HG03571 (cell line): Measurements from ENCODE around the gene MCRS1.
"Not testable (repeated sequence)": the region's sequence is repeated elsewhere in the genome, so short reads cannot be mapped to it uniquely, and the experiment has no call there.

Experiments used
- ATAC-seq: cut with Tn5 transposase; IDR thresholded peaks from one replicate; pipeline ENCODE4 v1.9.1; 2021; ENCODE audit not compliant: unreplicated experiment

The MCRS1 gene

GRCh38 chr12:49542592-49543160 is 25.3 kb downstream of the MCRS1 start:
- no peak for ATAC-seq

GRCh38 chr12:49541911-49542505 is 25.9 kb downstream of the MCRS1 start:
- no peak for ATAC-seq

- no peak for ATAC-seq
These were observed 26.6 kb downstream of the MCRS1 start for GRCh38 chr12:49541140-49541861.

DNA sequence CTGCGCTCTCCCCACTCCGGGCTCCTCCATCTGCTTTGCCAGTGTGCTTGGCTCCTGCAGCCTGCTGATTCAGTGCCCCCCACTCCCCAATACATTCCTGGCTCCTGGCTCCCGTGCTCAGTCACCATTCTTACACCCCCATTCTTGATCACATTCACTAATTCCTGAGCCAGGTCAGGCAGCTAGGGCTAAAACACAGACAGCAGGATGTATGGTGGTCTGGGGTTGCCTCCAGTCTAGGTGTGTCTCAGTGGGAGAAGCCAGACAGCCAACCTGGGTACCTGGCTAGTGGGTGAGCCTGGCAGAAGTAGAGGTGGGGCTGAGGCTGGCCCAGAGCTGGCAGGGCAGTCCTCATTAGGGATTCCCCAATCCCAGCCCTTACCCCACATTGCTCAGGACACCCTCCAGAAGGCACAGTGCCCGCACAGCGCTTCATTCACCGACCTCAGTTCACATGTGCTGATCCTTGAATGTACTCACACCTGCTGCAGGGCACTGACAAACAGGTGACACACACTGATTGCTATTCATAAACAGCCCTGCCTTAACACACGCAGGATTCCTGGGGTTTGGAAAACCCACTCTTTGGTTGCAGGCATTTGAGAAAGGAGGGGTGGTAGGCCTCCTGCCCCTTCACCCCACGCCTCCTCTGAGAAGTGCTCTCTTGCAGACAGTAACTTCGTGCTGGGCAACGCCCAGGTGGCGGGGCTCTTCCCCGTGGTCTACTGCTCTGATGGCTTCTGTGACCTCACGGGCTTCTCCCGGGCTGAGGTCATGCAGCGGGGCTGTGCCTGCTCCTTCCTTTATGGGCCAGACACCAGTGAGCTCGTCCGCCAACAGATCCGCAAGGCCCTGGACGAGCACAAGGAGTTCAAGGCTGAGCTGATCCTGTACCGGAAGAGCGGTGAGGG is 27.5 kb downstream of the MCRS1 start:
- ATAC-seq = no peak

DNA sequence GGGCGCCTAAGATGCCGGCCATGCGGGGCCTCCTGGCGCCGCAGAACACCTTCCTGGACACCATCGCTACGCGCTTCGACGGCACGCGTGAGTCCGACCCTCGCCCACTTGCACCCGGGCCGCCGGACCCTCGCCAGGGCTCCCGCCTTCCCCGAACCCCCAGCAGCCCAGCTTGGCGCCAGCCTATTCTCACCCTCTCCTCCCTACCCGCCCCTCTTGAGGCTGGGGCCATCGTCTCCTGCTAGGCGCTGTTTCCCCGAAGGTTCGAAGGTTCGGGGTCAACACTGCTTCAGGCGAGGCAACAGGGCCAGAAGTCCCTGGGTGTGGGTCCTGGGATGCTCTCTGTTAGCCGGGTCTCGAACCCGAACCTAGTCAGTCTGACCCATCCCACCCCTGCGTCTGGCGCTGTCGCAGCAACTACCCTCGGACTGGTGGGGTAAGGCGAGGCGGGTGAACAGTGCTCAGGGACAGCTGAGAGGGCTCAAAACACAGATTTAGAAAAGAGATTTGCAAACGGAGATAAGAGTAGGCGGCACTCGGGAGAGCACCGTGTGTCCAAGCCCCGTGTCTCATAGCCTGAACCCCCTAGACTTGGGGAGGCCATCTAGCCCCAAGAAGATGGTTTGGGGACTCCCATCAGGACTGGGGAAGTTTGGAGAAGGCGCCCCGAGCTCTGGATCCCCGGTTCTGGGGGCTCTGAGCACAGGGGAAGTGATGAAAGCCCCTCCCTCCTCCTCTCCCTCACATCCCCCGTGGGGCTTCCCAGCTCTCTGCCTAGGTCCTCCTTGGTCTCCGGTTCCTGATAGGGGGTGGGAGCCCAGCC is 28.3 kb downstream of the MCRS1 start:
- ATAC-seq = no peak

GRCh38 chr12:49538510-49539403 is 29.2 kb downstream of the MCRS1 start, which contains the start of gene KCNH3:
Gene KCNH3, plus strand, starts transcription at chr12:49539030. Its CDS starts 387 bp downstream, at chr12:49539417.
- ATAC-seq = peak; percentile 64

- no peak for ATAC-seq
These were observed 30.0 kb downstream of the MCRS1 start for GRCh38 chr12:49537752-49538509.

DNA sequence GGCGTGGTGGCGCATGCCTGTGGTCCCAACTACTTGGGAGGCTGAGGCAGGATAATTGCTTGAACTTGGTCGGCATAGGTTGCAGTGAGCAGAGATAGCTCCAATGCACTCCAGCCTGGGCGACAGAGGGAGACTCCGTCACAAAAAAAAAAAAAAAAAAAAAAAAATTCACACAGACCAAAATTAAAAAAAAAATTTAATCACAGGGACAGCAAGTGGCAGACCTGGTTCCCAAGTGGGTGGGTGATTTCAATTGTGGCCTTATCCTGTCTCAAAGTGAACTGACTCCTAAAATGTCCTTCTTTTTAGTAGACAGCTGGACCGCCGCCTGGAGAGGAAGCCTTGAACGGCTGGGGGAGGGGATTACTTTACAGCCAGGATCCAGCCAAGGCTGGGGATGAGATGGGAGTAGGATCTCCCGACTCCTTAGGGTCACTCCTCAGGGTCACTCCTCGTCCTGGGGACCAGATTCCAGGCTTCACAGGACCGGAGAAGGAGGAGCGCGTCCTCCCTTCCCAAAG is 30.7 kb downstream of the MCRS1 start:
- no peak for ATAC-seq

DNA sequence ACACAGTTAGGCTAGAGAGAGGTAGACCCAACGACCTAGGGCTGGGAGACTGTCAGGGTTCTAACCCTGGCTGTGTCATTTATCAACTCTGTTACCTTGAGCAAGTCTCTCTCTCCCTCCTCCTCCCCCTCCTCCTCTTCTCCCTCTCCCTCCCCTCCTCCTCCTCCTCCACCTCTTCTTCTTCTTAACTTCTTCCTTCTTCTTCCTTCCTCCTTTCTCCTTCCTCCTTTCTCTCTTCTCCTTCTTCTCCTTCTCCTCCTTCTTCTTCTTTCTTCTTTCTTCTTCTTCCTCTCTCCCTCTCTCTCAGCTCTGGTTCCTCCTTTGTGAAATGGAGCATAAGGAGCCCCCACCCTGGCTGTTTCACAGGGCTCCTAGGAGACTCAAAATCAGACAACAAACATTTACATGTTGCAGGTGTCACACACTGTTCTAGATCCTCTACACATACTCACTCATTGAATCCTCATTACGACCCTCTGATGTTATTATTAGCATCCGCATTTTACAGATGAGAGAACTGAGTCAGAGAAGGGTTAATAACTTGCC is 31.3 kb downstream of the MCRS1 start:
- no peak for ATAC-seq

- no peak for ATAC-seq
These were observed 31.9 kb downstream of the MCRS1 start for GRCh38 chr12:49535921-49536525.

DNA sequence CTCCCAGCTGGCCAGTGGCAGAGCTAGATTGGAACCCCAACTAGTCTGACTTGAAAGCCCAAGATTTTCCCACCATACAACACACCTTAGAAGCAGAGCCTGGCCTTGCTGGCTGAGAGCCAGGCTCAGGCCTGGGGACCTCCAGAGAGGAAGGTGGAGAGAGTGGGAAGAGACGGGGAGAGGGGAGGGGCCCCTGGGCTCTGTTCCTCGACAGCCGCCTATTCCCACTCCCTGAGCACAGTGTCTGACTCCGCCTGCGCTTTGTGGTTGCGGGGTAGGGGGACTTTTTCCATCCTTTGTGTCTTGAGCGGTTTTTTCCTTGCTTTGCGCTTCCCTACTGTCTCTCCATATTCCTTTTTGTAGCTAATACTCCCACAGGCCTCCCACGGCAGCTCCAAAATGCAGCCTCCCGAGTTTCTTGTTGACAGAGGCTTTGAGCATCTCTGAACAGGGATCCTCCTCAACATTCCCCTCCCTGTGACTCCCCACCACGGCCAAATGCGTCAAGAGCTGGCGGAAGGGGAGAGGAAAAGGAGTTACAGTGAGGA is 33.1 kb downstream of the MCRS1 start:
- no peak for ATAC-seq

DNA sequence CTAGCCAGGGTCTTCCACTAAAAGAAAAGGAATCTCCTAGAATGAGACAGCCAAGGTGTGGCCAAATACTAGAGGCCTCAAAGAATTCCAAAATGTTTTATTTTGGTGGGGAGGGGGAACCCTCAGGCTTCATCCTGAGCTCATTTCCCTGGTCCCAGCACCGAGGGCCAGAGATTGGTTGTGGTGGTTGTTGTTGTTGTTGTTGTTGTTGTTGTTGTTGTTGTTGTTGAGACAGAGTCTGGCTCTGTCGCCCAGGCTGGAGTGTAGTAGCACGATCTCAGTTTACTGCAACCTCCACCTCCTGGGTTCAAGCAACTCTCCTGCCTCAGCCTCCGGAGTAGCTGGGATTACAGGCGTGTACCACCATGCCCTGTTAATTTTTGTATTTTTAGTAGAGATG is 33.8 kb downstream of the MCRS1 start:
- ATAC-seq = not testable (repeated sequence)

- no peak for ATAC-seq
These were observed 34.6 kb downstream of the MCRS1 start for GRCh38 chr12:49533331-49533730.

DNA sequence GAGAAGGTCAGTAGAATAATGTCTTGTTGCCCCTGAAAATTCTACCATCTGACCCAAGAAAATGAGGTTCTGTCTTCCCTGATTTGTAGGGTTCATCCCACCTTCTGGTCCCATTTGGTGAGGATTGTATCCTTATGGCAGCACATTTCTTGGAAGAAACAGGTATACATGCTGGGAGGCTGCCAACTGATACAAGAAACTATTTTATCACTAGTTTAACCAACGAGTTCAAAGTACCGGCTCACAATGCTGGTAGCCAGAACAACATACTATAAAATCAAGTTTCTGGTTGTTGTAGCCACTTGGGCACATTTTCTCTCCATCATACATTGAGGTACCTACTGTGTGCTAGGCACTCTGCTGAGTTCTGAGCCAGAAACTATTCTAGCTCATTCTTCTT is 36.2 kb downstream of the MCRS1 start:
- no peak for ATAC-seq

- ATAC-seq = no peak
These were observed 38.5 kb downstream of the MCRS1 start for GRCh38 chr12:49529414-49529813.

DNA sequence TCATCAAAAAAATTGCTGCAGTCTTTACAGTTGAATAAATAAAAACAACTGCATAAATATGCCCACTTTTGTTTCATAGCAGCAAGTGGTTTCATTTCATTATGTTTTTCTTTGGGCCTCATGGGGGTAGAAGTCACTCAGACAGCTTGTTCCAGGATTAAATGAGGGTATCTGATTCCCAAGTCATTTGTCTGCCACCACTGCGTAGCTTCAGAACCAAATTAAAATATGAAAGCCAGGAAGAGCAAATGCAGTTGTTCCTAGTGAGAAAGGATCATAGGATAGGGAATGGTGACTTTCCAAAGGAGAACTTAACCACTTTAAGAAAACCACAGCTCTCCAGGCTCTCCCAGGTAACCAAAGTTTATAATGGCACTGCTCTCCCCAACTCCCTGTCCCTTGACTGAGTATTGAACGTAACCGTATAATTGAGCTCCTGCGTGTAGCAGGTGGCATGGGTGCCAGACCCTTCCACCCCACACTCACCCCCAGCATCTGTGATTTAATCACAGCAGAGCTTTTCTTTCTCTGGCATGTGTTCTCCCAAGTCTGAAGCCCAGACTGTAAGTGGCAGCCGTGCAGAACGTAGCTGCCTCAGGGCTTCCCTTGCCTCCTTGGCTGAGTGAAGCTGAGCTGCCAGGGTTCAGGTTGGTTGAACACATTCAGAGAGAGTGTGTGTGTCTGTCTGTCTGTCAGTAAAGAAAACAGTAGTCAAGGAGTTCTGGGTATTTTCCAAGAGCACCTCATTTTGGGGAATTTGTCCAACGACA is 40.4 kb downstream of the MCRS1 start:
- ATAC-seq = no peak

GRCh38 chr12:49525942-49526341 is 42.0 kb downstream of the MCRS1 start:
- ATAC-seq = no peak
